ENCODE data around the gene IL12RB2. TPM values are rescaled to one million over a fixed set of nuclear protein-coding genes. Genes with fewer than 3 reads are reported as not detected.

IL12RB2 gene
- total and polyA plus RNA-seq, 2 experiments from 2014 or later = 0.12 TPM; not detected in 1

DNA sequence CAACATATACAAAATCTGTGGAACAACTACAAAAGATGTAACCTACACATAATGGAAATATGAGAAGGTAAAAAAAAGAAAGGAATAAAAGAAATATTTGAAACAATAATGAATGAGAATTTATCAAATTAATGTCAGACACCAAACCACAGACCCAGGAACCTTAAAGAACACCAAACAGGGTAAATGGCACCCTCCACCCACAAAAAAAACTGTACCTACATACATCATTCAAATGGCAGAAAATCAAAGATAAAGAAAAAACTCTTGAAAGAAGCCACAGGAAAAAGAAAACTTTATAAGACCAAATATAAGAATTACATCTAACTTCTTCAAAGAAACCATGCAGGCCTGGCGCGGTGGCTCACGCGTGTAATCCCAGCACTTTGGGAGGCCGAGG lies 54.0 kb downstream of the IL12RB2 start:
- no peaks in the 10 kb centered on the region for H3K9me3 ChIP-seq (ENCODE audit: low read depth)
- H3K4me1 ChIP-seq (ENCODE audit: low read depth) = no peaks in the 10 kb centered on the region
- TF ChIP-seq, protein P1, sequence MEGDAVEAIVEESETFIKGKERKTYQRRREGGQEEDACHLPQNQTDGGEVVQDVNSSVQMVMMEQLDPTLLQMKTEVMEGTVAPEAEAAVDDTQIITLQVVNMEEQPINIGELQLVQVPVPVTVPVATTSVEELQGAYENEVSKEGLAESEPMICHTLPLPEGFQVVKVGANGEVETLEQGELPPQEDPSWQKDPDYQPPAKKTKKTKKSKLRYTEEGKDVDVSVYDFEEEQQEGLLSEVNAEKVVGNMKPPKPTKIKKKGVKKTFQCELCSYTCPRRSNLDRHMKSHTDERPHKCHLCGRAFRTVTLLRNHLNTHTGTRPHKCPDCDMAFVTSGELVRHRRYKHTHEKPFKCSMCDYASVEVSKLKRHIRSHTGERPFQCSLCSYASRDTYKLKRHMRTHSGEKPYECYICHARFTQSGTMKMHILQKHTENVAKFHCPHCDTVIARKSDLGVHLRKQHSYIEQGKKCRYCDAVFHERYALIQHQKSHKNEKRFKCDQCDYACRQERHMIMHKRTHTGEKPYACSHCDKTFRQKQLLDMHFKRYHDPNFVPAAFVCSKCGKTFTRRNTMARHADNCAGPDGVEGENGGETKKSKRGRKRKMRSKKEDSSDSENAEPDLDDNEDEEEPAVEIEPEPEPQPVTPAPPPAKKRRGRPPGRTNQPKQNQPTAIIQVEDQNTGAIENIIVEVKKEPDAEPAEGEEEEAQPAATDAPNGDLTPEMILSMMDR (IDR thresholded peaks at IDR 0.05; ENCODE audit: low read depth, low read length) = no peak
- H3K4me3 ChIP-seq = no peak overlapping the region
- no peaks in the 10 kb centered on the region for H3K27me3 ChIP-seq
- no peaks in the 10 kb centered on the region for H3K36me3 ChIP-seq
- DNase-seq (ENCODE audit: low read depth in 1 of 2, low spot score in 1 of 2) = no peak
- H3K27ac ChIP-seq = no peak overlapping the region

DNA sequence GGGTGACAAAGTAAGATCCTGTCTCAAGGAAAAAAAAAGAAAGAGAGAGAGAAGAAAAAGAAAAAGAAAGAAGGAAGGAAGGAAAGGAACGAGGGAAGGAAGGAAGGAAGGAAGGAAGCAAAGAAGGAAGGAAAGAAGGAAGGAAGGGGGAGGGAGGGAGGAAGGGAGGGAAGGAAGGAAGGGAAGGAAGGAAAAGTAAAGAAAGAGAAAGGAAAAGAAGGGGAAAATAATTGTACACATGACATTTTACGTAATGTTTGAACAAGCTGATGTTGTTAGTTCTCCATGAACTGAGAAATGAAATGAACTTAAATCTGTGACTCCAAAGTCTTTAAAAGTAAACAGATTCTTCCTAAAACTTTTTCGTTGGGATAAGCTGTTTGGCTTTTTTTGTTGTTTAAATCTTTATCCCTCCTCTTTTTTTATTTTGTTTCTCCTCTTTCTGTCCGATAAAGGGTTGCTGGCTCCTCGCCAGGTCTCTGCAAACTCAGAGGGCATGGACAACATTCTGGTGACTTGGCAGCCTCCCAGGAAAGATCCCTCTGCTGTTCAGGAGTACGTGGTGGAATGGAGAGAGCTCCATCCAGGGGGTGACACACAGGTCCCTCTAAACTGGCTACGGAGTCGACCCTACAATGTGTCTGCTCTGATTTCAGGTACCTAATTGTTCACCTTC lies 59.8 kb downstream of the IL12RB2 start:
- Histone ChIP-seq H3K27ac (no peak overlapping the region), H3K27me3 (peaks cover 3% of the 10 kb centered on the region), H3K4me3 (no peak overlapping the region), H3K9me3 (ENCODE audit: low read depth) (no peaks in the 10 kb centered on the region), H3K36me3 (no peaks in the 10 kb centered on the region), H3K4me1 (ENCODE audit: low read depth) (no peaks in the 10 kb centered on the region)
- DNase-seq (ENCODE audit: low read depth in 1 of 2, low spot score in 1 of 2) = peak; percentile 61 to 68
- TF ChIP-seq, protein P1 (IDR thresholded peaks at IDR 0.05; ENCODE audit: low read depth, low read length) = peak; percentile 9

DNA sequence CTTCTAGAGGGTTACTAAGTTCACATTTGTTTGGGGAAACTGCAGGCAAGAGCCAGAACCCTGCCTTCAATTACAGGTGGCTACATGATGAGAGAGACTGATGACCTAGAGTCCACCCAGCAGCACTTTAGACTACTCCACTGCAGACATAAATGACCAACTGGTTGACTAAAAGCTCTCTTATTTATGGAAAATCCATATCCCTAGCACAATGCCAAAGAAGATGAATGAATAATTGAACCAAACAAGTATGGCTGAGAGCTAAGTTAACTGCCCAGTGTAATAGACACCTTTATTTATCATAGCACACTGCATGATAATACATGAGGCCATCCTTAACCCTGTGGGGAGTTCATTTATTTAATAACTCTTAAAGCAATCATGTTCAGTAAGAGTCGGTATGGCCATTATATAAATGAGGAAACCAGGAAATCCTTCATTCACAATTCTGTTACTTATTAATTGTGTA lies 60.4 kb downstream of the IL12RB2 start:
- Histone ChIP-seq H3K9me3 (ENCODE audit: low read depth) (no peaks in the 10 kb centered on the region), H3K27me3 (peaks cover 3% of the 10 kb centered on the region), H3K4me3 (no peak overlapping the region), H3K36me3 (no peaks in the 10 kb centered on the region), H3K27ac (no peak overlapping the region), H3K4me1 (ENCODE audit: low read depth) (no peaks in the 10 kb centered on the region)
- DNase-seq (ENCODE audit: low read depth in 1 of 2, low spot score in 1 of 2) = no peak
- TF ChIP-seq, protein P1 (IDR thresholded peaks at IDR 0.05; ENCODE audit: low read depth, low read length) = no peak

DNA sequence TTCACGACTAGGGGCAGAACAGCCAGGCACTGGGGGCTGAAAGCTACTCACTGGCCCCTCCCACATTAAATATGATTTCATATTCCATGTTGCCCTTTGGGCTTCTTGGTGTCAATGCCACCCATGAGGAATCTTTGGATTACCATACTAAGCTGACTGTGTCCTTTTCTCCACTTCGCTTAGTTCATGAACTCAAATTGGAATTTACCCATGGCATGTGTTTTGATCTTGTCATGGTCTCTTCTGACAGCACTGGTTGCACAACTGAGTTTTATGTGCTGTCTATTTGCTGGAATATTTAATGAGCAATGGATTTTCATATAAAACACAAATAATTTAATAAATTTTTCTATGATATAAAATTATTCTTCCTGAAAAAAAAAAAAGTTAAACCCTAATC lies 63.4 kb downstream of the IL12RB2 start:
- Histone ChIP-seq H3K27ac (no peak overlapping the region), H3K9me3 (ENCODE audit: low read depth) (no peaks in the 10 kb centered on the region), H3K4me1 (ENCODE audit: low read depth) (peaks cover 1% of the 10 kb centered on the region), H3K27me3 (peaks cover 3% of the 10 kb centered on the region), H3K36me3 (no peaks in the 10 kb centered on the region), H3K4me3 (no peak overlapping the region)
- TF ChIP-seq, protein P1 (IDR thresholded peaks at IDR 0.05; ENCODE audit: low read depth, low read length) = no peak
- DNase-seq (ENCODE audit: low read depth in 1 of 2, low spot score in 1 of 2) = no peak

DNA sequence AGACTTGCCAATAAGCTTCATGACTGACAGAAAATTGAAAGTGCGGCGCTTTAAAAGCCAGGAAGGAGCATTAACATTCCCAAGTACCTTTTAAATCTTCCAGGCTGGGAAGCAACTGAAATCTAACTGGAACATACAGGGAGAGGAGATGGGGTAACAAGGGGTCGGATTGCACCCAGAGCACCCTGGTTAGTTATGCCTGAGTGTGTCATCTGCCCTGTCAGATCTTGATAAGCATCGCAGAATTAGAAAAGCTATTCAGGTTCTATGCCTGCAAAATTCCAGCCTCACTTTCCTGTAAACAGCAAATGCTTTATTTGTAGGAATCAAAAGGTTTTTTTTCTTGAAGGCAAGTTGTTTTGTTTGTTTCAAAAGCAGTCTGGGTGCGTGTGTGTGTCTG lies 64.0 kb downstream of the IL12RB2 start:
- DNase-seq (ENCODE audit: low read depth in 1 of 2, low spot score in 1 of 2) = peak in 1 of 2 donors; percentile 22
- no peak overlapping the region for H3K4me3 ChIP-seq
- TF ChIP-seq, protein P1 (IDR thresholded peaks at IDR 0.05; ENCODE audit: low read depth, low read length) = no peak
- H3K36me3 ChIP-seq = no peaks in the 10 kb centered on the region
- no peak overlapping the region for H3K27ac ChIP-seq
- no peaks in the 10 kb centered on the region for H3K9me3 ChIP-seq (ENCODE audit: low read depth)
- H3K4me1 ChIP-seq (ENCODE audit: low read depth) = peaks cover 5% of the 10 kb centered on the region
- H3K27me3 ChIP-seq = peaks cover 3% of the 10 kb centered on the region
